ENCODE data around the gene SERP1.

GRCh38 chr3:150531775-150532174 is 14.5 kb downstream of the SERP1 start:
- TF ChIP-seq CTCF (conservative IDR thresholded peaks at IDR 0.05; ENCODE audit: low read depth, low read length) (no peak), EZH2 (IDR thresholded peaks at IDR 0.05; ENCODE audit: low read length, unreplicated experiment) (no peak)

Measured in PC-3 (cell line).